GM21737 (cell line): ENCODE data around the gene SOX8.
A peak's percentile ranks its signal among the peaks of the same experiment; 100 is the strongest.
"Not testable (repeated sequence)": the region's sequence is repeated elsewhere in the genome, so short reads cannot be mapped to it uniquely, and the experiment has no call there.

ENCODE experiments used
- ATAC-seq: cut with Tn5 transposase; IDR thresholded peaks from one replicate; pipeline ENCODE4 v1.9.1; 2021; ENCODE audit warnings: mild to moderate bottlenecking, moderate library complexity; ENCODE audit not compliant: unreplicated experiment

The SOX8 gene

GRCh38 chr16:953818-954217 lies 27.8 kb upstream of the SOX8 start:
- ATAC-seq = not testable (repeated sequence)

GRCh38 chr16:955766-956165 lies 25.8 kb upstream of the SOX8 start:
- ATAC-seq = not testable (repeated sequence)

- ATAC-seq = no peak
Observed at GRCh38 chr16:959232-960040, 22.1 kb upstream of the SOX8 start.

GRCh38 chr16:962366-962765 lies 19.2 kb upstream of the SOX8 start:
- no peak for ATAC-seq

- no peak for ATAC-seq
Observed at GRCh38 chr16:962901-963814, 18.4 kb upstream of the SOX8 start.

GRCh38 chr16:963913-964312 lies 17.7 kb upstream of the SOX8 start:
- ATAC-seq = no peak

GRCh38 chr16:964356-965035 lies 17.1 kb upstream of the SOX8 start:
- ATAC-seq = no peak

- no peak for ATAC-seq
Observed at GRCh38 chr16:965036-965395, 16.6 kb upstream of the SOX8 start.

GRCh38 chr16:965487-965886 lies 16.1 kb upstream of the SOX8 start:
- ATAC-seq = no peak

- no peak for ATAC-seq
Observed at GRCh38 chr16:966035-966434, 15.5 kb upstream of the SOX8 start.

- no peak for ATAC-seq
Observed at GRCh38 chr16:966505-966904, 15.1 kb upstream of the SOX8 start.

GRCh38 chr16:967077-967541 lies 14.5 kb upstream of the SOX8 start:
- ATAC-seq = no peak

GRCh38 chr16:967546-968295 lies 13.8 kb upstream of the SOX8 start:
- no peak for ATAC-seq

GRCh38 chr16:968620-969019 lies 12.9 kb upstream of the SOX8 start:
- no peak for ATAC-seq

- peak; percentile 8 for ATAC-seq
Observed at GRCh38 chr16:969508-970385, 11.8 kb upstream of the SOX8 start.

GRCh38 chr16:970386-970765 lies 11.2 kb upstream of the SOX8 start:
- ATAC-seq = peak; percentile 24

GRCh38 chr16:970766-971581 lies 10.6 kb upstream of the SOX8 start, which contains the start of gene LMF1:
Gene LMF1, minus strand, starts transcription at chr16:970984. Its CDS starts 4 bp downstream, at chr16:970980.
- peak; percentile 72 for ATAC-seq

- no peak for ATAC-seq
Observed at GRCh38 chr16:971582-971905, 10.0 kb upstream of the SOX8 start.

- no peak for ATAC-seq
Observed at GRCh38 chr16:971981-972315, 9.6 kb upstream of the SOX8 start.
